Ovary (tissue), 3 donors: Measurements from ENCODE around the gene GRID1.

Experiments used
- CTCF ChIP-seq, 3 donors: fragments of 450-650 bp in 2 of 3; fragments of 200-600 bp in 1 of 3; IDR thresholded peaks; one replicate each; pipeline versions ENCODE4 v1.5.1 to v1.8.0; 2016 to 2022; ENCODE audit warnings: antibody characterized with exemption in 3 of 3, mild to moderate bottlenecking in 1 of 3
- EP300 ChIP-seq: sonication (generic); formaldehyde crosslinking; IDR thresholded peaks from one replicate; pipeline ENCODE4 v1.6.1; 2017; ENCODE audit warnings: antibody characterized with exemption
- POLR2A ChIP-seq: fragments of 450-650 bp; IDR thresholded peaks from one replicate; pipeline ENCODE4 v1.6.1; 2017; ENCODE audit warnings: antibody characterized with exemption, mild to moderate bottlenecking, moderate library complexity
- donor health status: DM: no; HTN: no; CAD: no.

- TF ChIP-seq POLR2A (no peak), CTCF (IDR thresholded peaks at IDR 0.05) (no peak), EP300 (no peak)
These were observed 389.0 kb downstream of the GRID1 start for GRCh38 chr10:85977642-85978041.
